H1 (cell line): ENCODE data around the gene TAF11L14. TPM values are rescaled to one million over a fixed set of nuclear protein-coding genes. Genes with fewer than 3 reads are reported as not detected.

Source experiments
- CTCF ChIA-PET: fragments of 300-600 bp; sonication (Branson Sonifier 250); formaldehyde crosslinking; loops from one replicate; lab custom pipeline; 2021; ENCODE audit not compliant: partially characterized antibody; lab: Charles Lee
- POLR2A ChIA-PET: fragments of 300-600 bp; sonication (Branson Sonifier 250); formaldehyde crosslinking; loops from one replicate; lab custom pipeline; 2021; ENCODE audit warnings: inconsistent platforms; ENCODE audit not compliant: partially characterized antibody; lab: Charles Lee
- DNase-seq, 2 experiments: peaks; one replicate each; pipeline versions ENCODE4 v3.0.0 to v3.0.0-alpha.2; 2010 to 2022; ENCODE audit warnings: low spot score in 2 of 2, low read depth in 1 of 2, mixed read lengths in 1 of 2
- FAIRE-seq: peaks from 2 replicates; lab custom pipeline; 2011; peaks lifted over from hg19 to GRCh38; lab: Jason Lieb, UNC
- H2AFZ ChIP-seq: 2 replicates; pipeline ENCODE4 v1.8.1; 2012; ENCODE audit warnings: low read length, inconsistent platforms
- H2AK5ac ChIP-seq: 2 replicates; pipeline ENCODE4 v1.6.1; 2013; ENCODE audit warnings: low read depth, low read length
- H2BK120ac ChIP-seq: replicated peaks from 2 replicates; pipeline ENCODE3; 2013; ENCODE audit warnings: low read depth, low read length, inconsistent platforms
- H2BK12ac ChIP-seq: 2 replicates; pipeline ENCODE4 v1.6.1; 2013; ENCODE audit warnings: low read depth, low read length
- H2BK15ac ChIP-seq: 2 replicates; pipeline ENCODE4 v1.6.1; 2013; ENCODE audit warnings: low read length
- H2BK20ac ChIP-seq: 2 replicates; pipeline ENCODE4 v1.6.1; 2013; ENCODE audit warnings: low read length
- H2BK5ac ChIP-seq: 2 replicates; pipeline ENCODE4 v1.6.1; 2013; ENCODE audit warnings: low read depth, low read length
- H3K14ac ChIP-seq: 2 replicates; pipeline ENCODE4 v1.6.1; 2013; ENCODE audit warnings: inconsistent platforms; ENCODE audit not compliant: insufficient read length
- H3K18ac ChIP-seq: 2 replicates; pipeline ENCODE4 v1.6.1; 2013; ENCODE audit warnings: low read length; ENCODE audit errors: extremely low read depth
- H3K23ac ChIP-seq: 2 replicates; pipeline ENCODE4 v1.6.1; 2013; ENCODE audit warnings: inconsistent platforms; ENCODE audit not compliant: insufficient read length
- H3K23me2 ChIP-seq: 2 replicates; pipeline ENCODE4 v1.6.1; 2013; ENCODE audit warnings: low read depth, low read length
- H3K27ac ChIP-seq: 2 replicates; pipeline ENCODE4 v1.6.1; 2011; ENCODE audit warnings: low read depth, low read length, inconsistent platforms
- H3K27me3 ChIP-seq, 4 experiments: replicated peaks in 1 of 4; 1 replicate in 1 of 4; 2 replicates in 3 of 4; pipeline versions ENCODE4 v1.6.1 to v1.8.1; 2011 to 2013; ENCODE audit warnings: low read length in 3 of 4, mild to moderate bottlenecking in 3 of 4, inconsistent platforms in 2 of 4, mixed read lengths in 2 of 4, moderate library complexity in 1 of 4; ENCODE audit not compliant: control insufficient read depth in 3 of 4, insufficient read depth in 3 of 4; ENCODE audit errors: extremely low read depth in 1 of 4
- H3K36me3 ChIP-seq, 4 experiments: 2 replicates each; pipeline versions ENCODE4 v1.6.1 to v1.8.1; 2011 to 2013; ENCODE audit warnings: mild to moderate bottlenecking in 4 of 4, low read length in 3 of 4, moderate library complexity in 2 of 4, control low read depth in 1 of 4, inconsistent platforms in 1 of 4; ENCODE audit not compliant: insufficient read depth in 4 of 4, control insufficient read depth in 2 of 4
- H3K4ac ChIP-seq: replicated peaks from 2 replicates; pipeline ENCODE3; 2013; ENCODE audit warnings: low read length, low read depth, mixed read lengths, inconsistent platforms; ENCODE audit not compliant: insufficient read length
- H3K4me1 ChIP-seq, 4 experiments: replicated peaks in 1 of 4; 1 replicate in 1 of 4; 2 replicates in 3 of 4; pipeline versions ENCODE4 v1.6.1 to v1.8.1; 2011 to 2013; ENCODE audit warnings: low read length in 3 of 4, inconsistent platforms in 2 of 4, mixed read lengths in 1 of 4; ENCODE audit not compliant: insufficient read depth in 4 of 4, control insufficient read depth in 3 of 4
- H3K4me2 ChIP-seq, 2 experiments: 2 replicates each; pipeline versions ENCODE4 v1.6.1 to v1.8.1; 2011 to 2013; ENCODE audit warnings: low read depth in 2 of 2, low read length in 2 of 2, control low read depth in 1 of 2, inconsistent platforms in 1 of 2, mild to moderate bottlenecking in 1 of 2; ENCODE audit not compliant: insufficient read depth in 1 of 2
- H3K4me3 ChIP-seq, 4 experiments: fragments of 200-600, 300-600 bp in 1 of 4; sonication (generic), shearing (Covaris generic), sonication (Bioruptor Twin) in 1 of 4; 2 replicates each; pipeline versions ENCODE4 v1.5.1 to v1.8.1; 2011 to 2016; ENCODE audit warnings: low read length in 4 of 4, low read depth in 3 of 4, control low read depth in 2 of 4, inconsistent platforms in 2 of 4, mild to moderate bottlenecking in 2 of 4, mixed read lengths in 1 of 4, moderate library complexity in 1 of 4; ENCODE audit not compliant: insufficient read depth in 2 of 4; ENCODE audit errors: extremely low read depth in 1 of 4
- H3K56ac ChIP-seq: replicated peaks from 2 replicates; pipeline ENCODE3; 2013; ENCODE audit warnings: low read depth, mild to moderate bottlenecking, mixed read lengths, low read length, inconsistent platforms; ENCODE audit not compliant: insufficient read length
- H3K79me1 ChIP-seq: 2 replicates; pipeline ENCODE4 v1.6.1; 2013; ENCODE audit warnings: low read depth, low read length, control low read depth
- H3K79me2 ChIP-seq, 2 experiments: 2 replicates each; pipeline versions ENCODE4 v1.6.1 to v1.8.1; 2012 to 2013; ENCODE audit warnings: low read length in 2 of 2, mild to moderate bottlenecking in 2 of 2, inconsistent platforms in 1 of 2; ENCODE audit not compliant: insufficient read depth in 2 of 2, control insufficient read depth in 1 of 2
- H3K9ac ChIP-seq, 4 experiments: replicated peaks in 1 of 4; 1 replicate in 1 of 4; 2 replicates in 3 of 4; pipeline versions ENCODE4 v1.6.1 to v1.8.1; 2011 to 2013; ENCODE audit warnings: low read depth in 3 of 4, low read length in 3 of 4, control low read depth in 2 of 4, mild to moderate bottlenecking in 2 of 4, moderate library complexity in 2 of 4, inconsistent platforms in 1 of 4; ENCODE audit errors: extremely low read depth in 1 of 4
- H3K9me3 ChIP-seq, 2 experiments: 2 replicates each; pipeline versions ENCODE4 v1.6.1 to v1.8.1; 2012 to 2013; ENCODE audit warnings: mild to moderate bottlenecking in 2 of 2, moderate library complexity in 2 of 2, control low read depth in 1 of 2, inconsistent platforms in 1 of 2, low read depth in 1 of 2, low read length in 1 of 2, mixed read lengths in 1 of 2; ENCODE audit not compliant: insufficient read depth in 2 of 2
- H4K20me1 ChIP-seq, 2 experiments: replicated peaks in 1 of 2; 2 replicates each; pipeline versions ENCODE3 to v1.8.1; 2011 to 2013; ENCODE audit warnings: inconsistent platforms in 2 of 2, low read length in 2 of 2, mild to moderate bottlenecking in 1 of 2; ENCODE audit not compliant: insufficient read depth in 2 of 2, control insufficient read depth in 1 of 2
- H4K5ac ChIP-seq: 2 replicates; pipeline ENCODE4 v1.6.1; 2013; ENCODE audit warnings: low read length, low read depth, mixed read lengths, inconsistent platforms; ENCODE audit not compliant: insufficient read length
- H4K8ac ChIP-seq: 2 replicates; pipeline ENCODE4 v1.8.0; 2013; ENCODE audit warnings: mild to moderate bottlenecking, moderate library complexity, low read length, inconsistent platforms; ENCODE audit not compliant: insufficient read depth; ENCODE audit errors: extremely low read depth
- H4K91ac ChIP-seq: replicated peaks from 2 replicates; pipeline ENCODE3; 2013; ENCODE audit warnings: low read length, mixed read lengths, inconsistent platforms; ENCODE audit not compliant: insufficient read length
- ASH2L ChIP-seq: fragments of 200-600, 300-600 bp; sonication (generic); IDR thresholded peaks from one replicate; pipeline ENCODE4 v1.7.1; 2017; ENCODE audit warnings: low read length
- BACH1 ChIP-seq: IDR thresholded peaks from 2 replicates; pipeline ENCODE4 v1.6.1; 2012; ENCODE audit warnings: low read length, improper control_type of control experiment
- CHD2 ChIP-seq: IDR thresholded peaks from 2 replicates; pipeline ENCODE4 v1.6.1; 2012; ENCODE audit warnings: low read length, improper control_type of control experiment
- JUN ChIP-seq: IDR thresholded peaks from 2 replicates; pipeline ENCODE4 v1.6.1; 2011; ENCODE audit warnings: low read depth, mild to moderate bottlenecking, improper control_type of control experiment, low read length
- POLR2A ChIP-seq, 2 experiments: IDR thresholded peaks; 1 replicate in 1 of 2; 2 replicates in 1 of 2; pipeline ENCODE4 v1.6.1; 2011; ENCODE audit warnings: low read depth in 2 of 2, low read length in 2 of 2, mild to moderate bottlenecking in 2 of 2; ENCODE audit errors: control extremely low read depth in 1 of 2
- RFX5 ChIP-seq: IDR thresholded peaks from 2 replicates; pipeline ENCODE4 v1.6.1; 2011; ENCODE audit warnings: low read depth, low read length, improper control_type of control experiment, borderline replicate concordance
- RNF2 ChIP-seq: fragments of 200-900, 300-1000 bp; sonication (generic); IDR thresholded peaks from 2 replicates; pipeline ENCODE4 v1.7.1; 2016; ENCODE audit warnings: borderline replicate concordance, low read depth, mild to moderate bottlenecking, antibody characterized with exemption, low read length; ENCODE audit not compliant: poor library complexity, severe bottlenecking; ENCODE audit errors: missing control alignments
- SAP30 ChIP-seq: fragments of 300-600 bp; sonication (generic); IDR thresholded peaks from 2 replicates; pipeline ENCODE4 v1.7.1; 2012; ENCODE audit warnings: low read length, moderate library complexity, mild to moderate bottlenecking, inconsistent platforms; ENCODE audit not compliant: insufficient read depth, insufficient replicate concordance
- SP1 ChIP-seq: IDR thresholded peaks from 2 replicates; pipeline ENCODE4 v1.6.1; 2011; ENCODE audit warnings: low read depth, low read length
- SRF ChIP-seq: IDR thresholded peaks from 2 replicates; pipeline ENCODE4 v1.6.1; 2011; ENCODE audit warnings: mild to moderate bottlenecking, low read depth, low read length, moderate library complexity
- TAF7 ChIP-seq: optimal IDR thresholded peaks from 2 replicates; pipeline ENCODE3; 2011; ENCODE audit warnings: low read depth, mild to moderate bottlenecking, inconsistent platforms, low read length, moderate library complexity, borderline replicate concordance
- TBP ChIP-seq: IDR thresholded peaks from 2 replicates; pipeline ENCODE4 v1.6.1; 2011; ENCODE audit warnings: low read depth, low read length, improper control_type of control experiment
- WGBS, 2 experiments: shearing (Covaris generic) in 1 of 2; methylation state at CpG; one replicate each; pipeline versions ENCODE4 v1.1.6 to v1.1.7; 2013 to 2015; ENCODE audit warnings: low lambda C conversion rate in 2 of 2, mixed read lengths in 2 of 2, inconsistent platforms in 1 of 2, low coverage in 1 of 2, missing lambda C conversion rate in 1 of 2; ENCODE audit not compliant: insufficient replicate concordance in 2 of 2, insufficient coverage in 1 of 2, insufficient read length in 1 of 2; ENCODE audit errors: extremely low coverage in 1 of 2, missing lambda C conversion rate in 1 of 2; 5-methylcytosine and 5-hydroxymethylcytosine counted together
- polyA plus RNA-seq, 7 experiments: library from polyadenylated mRNA; depleted of rRNA in 3 of 7; stranded (reverse) in 5 of 7; unstranded in 2 of 7; fragments of >200 nt in 5 of 7; fragments of 200-250 nt in 2 of 7; gene quantifications; 1 replicate in 5 of 7; 2 replicates in 1 of 7; 4 replicates in 1 of 7; pipeline versions ENCODE4 v1.2.1 to v1.2.3, GENCODE V29; 2011 to 2013; ENCODE audit warnings: missing spikeins in 2 of 7, mixed read lengths in 2 of 7
- total RNA-seq: library from RNA; stranded (reverse); fragmentation: NEBNext Ultra II Directional; extraction: Animal tissue kit (Norgen Biotek cat#: 25700); gene quantifications from 2 replicates; pipeline ENCODE4 v1.2.1, GENCODE V29; 2021
- TF ChIP-seq, protein P1 (sequence below): IDR thresholded peaks from 2 replicates; pipeline ENCODE4 v1.6.1; 2012; ENCODE audit warnings: low read length, inconsistent platforms

The TAF11L14 gene
- total and polyA plus RNA-seq, 2 of the 8 experiments (the other 6 are each of a cell fraction or from before 2014, with no cell fraction given), result not detected

DNA sequence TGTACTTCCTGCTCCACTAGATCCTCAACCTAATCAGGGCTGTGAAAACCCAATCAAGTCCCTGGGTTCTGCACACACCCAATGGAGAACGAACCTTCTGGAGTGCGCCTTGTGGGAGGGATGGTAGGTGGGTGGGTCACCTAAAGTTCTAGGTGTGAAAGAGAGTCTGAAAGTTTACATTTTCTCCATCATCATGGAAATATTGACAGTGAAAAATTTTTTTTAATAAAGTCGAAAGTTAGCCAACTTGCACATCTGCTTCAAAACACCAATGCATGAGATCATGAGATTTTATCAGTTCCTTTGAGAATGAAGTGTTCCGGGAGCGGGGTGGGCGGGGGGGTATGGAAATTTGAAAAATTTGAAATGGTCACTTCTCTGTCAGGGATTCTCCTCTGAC lies 21.7 kb downstream of the TAF11L14 start:
- H4K8ac ChIP-seq, result no peak overlapping the region
- H3K4me3 ChIP-seq, result no peak overlapping the region
- 0 out of 2 replicates have a peak overlapping the region, but pooled peaks have one; percentile 16 for H2BK15ac ChIP-seq
- H3K9me3 ChIP-seq, result no peaks in the 10 kb centered on the region
- no peak overlapping the region for H4K5ac ChIP-seq
- 96% methylated on average over 5 of the region's 6 CpGs; no CpG with 5 or more reads in 1 of the 2 experiments for WGBS, 2 experiments
- H2BK12ac ChIP-seq, result no peak overlapping the region
- TF ChIP-seq, protein P1, sequence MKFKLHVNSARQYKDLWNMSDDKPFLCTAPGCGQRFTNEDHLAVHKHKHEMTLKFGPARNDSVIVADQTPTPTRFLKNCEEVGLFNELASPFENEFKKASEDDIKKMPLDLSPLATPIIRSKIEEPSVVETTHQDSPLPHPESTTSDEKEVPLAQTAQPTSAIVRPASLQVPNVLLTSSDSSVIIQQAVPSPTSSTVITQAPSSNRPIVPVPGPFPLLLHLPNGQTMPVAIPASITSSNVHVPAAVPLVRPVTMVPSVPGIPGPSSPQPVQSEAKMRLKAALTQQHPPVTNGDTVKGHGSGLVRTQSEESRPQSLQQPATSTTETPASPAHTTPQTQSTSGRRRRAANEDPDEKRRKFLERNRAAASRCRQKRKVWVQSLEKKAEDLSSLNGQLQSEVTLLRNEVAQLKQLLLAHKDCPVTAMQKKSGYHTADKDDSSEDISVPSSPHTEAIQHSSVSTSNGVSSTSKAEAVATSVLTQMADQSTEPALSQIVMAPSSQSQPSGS, result no peak
- no peak for TF ChIP-seq POLR2A (IDR thresholded peaks at IDR 0.05; ENCODE audit: control extremely low read depth in 1 of 2, low read depth in 2 of 2, low read length in 2 of 2)
- TF ChIP-seq CHD2, result no peak
- TF ChIP-seq TBP, result no peak
- no peak for TF ChIP-seq SRF
- TF ChIP-seq RNF2, result no peak
- TF ChIP-seq JUN, result no peak
- TF ChIP-seq BACH1, result no peak
- no peak for TF ChIP-seq SAP30
- TF ChIP-seq ASH2L, result no peak
- TF ChIP-seq SP1, result no peak
- TF ChIP-seq TAF7, result no peak
- no peak for TF ChIP-seq RFX5
- H3K23me2 ChIP-seq, result no peaks in the 10 kb centered on the region
- no peak overlapping the region for H3K23ac ChIP-seq
- no peak overlapping the region for H3K4ac ChIP-seq
- H4K91ac ChIP-seq, result no peak overlapping the region
- no peak overlapping the region for H3K18ac ChIP-seq
- no peaks in the 10 kb centered on the region for H4K20me1 ChIP-seq
- H2BK120ac ChIP-seq, result no peak overlapping the region
- FAIRE-seq, result no peak
- DNase-seq, result no peak
- no peak overlapping the region for H3K4me2 ChIP-seq
- no peak overlapping the region for H2BK5ac ChIP-seq
- no peak overlapping the region for H3K14ac ChIP-seq
- ChIA-PET POLR2A (no interaction called here), CTCF (interaction anchor here (1.1 kb wide), 1 partner anchor 16 kb away, joined by 3 read pairs; no protein-coding TSS in a partner anchor)
- H2BK20ac ChIP-seq, result no peak overlapping the region
- H3K27ac ChIP-seq, result no peak overlapping the region
- H3K56ac ChIP-seq, result no peak overlapping the region
- no peaks in the 10 kb centered on the region for H3K79me1 ChIP-seq
- no peak overlapping the region for H2AK5ac ChIP-seq
- H3K9ac ChIP-seq, result no peak overlapping the region
- no peaks in the 10 kb centered on the region for H3K36me3 ChIP-seq
- H3K4me1 ChIP-seq, result no peaks in the 10 kb centered on the region
- no peaks in the 10 kb centered on the region for H3K27me3 ChIP-seq
- H2AFZ ChIP-seq, result no peak overlapping the region
- H3K79me2 ChIP-seq, result no peaks in the 10 kb centered on the region
